ENCODE data around the gene STAC3. TPM values are rescaled to one million over a fixed set of nuclear protein-coding genes. Genes with fewer than 3 reads are reported as not detected.
A peak's percentile ranks its signal among the peaks of the same experiment; 100 is the strongest.

Gene STAC3
- total and polyA plus RNA-seq, 9 of the 15 experiments (the other 6 are each of a cell fraction or from before 2014, with no cell fraction given), result 0.45 to 6.4 (median 3.3) TPM

DNA sequence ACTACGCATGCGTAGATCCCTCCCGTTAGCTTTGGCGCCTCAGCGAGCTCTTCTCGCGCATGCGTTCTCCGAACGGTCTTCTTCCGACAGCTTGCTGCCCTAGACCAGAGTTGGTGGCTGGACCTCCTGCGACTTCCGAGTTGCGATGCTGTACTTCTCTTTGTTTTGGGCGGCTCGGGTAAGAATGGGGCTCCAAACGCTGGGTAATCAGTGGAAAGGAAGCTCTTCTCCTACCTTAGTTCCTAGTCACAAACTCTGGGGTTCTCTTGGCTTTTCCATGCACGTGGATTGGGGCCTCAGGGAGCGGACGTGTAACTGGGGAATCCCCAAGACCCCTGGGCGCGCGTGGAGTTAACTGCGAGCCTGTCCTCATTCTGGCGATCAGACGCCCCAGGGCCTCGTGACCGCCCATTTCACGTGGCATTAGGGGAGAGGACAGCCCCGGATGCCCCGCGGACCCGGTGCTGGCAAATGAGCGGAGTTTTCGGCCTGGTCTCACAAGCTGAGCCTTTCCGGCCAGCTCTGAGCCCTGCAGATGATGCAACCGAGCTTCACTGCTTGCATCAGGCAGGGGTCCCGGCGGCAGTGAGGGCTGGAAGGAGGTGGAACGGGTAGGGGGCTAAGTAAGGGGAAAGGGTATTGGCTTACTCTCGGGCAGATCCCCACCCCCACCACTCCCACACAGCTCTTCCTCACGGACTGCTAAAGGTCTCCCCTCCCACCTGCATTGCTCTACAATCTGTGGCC is 21.2 kb downstream of the STAC3 start, which contains the start of gene SHMT2 (continued):
- TF ChIP-seq ZBTB17 (CRISPR knock-in tag; IDR thresholded peaks at IDR 0.05), result no peak
- TF ChIP-seq SOX6 (IDR thresholded peaks at IDR 0.05), result no peak
- no peak; the same call in 1 of the 2 replicates for TF ChIP-seq TOE1 (IDR thresholded peaks at IDR 0.05; ENCODE audit: borderline replicate concordance)
- TF ChIP-seq TOE1 (CRISPR knock-in tag; IDR thresholded peaks at IDR 0.05; ENCODE audit: borderline replicate concordance, low read depth), result no peak
- no peak for TF ChIP-seq NONO (IDR thresholded peaks at IDR 0.05; ENCODE audit: low read depth in 2 of 2, low read length in 1 of 2)
- no peak for TF ChIP-seq ZNF24 (IDR thresholded peaks at IDR 0.05)
- TF ChIP-seq, protein P1, sequence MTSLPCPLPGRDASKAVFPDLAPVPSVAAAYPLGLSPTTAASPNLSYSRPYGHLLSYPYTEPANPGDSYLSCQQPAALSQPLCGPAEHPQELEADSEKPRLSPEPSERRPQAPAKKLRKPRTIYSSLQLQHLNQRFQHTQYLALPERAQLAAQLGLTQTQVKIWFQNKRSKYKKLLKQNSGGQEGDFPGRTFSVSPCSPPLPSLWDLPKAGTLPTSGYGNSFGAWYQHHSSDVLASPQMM (CRISPR knock-in tag; IDR thresholded peaks at IDR 0.05), result no peak
- TF ChIP-seq, protein P2, sequence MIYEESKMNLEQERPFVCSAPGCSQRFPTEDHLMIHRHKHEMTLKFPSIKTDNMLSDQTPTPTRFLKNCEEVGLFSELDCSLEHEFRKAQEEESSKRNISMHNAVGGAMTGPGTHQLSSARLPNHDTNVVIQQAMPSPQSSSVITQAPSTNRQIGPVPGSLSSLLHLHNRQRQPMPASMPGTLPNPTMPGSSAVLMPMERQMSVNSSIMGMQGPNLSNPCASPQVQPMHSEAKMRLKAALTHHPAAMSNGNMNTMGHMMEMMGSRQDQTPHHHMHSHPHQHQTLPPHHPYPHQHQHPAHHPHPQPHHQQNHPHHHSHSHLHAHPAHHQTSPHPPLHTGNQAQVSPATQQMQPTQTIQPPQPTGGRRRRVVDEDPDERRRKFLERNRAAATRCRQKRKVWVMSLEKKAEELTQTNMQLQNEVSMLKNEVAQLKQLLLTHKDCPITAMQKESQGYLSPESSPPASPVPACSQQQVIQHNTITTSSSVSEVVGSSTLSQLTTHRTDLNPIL (CRISPR knock-in tag; IDR thresholded peaks at IDR 0.05), result no peak
- no peak for TF ChIP-seq SNIP1 (IDR thresholded peaks at IDR 0.05; ENCODE audit: low read depth)
- TF ChIP-seq MAZ (CRISPR knock-in tag; conservative IDR thresholded peaks at IDR 0.05 in 1 of 2, IDR thresholded peaks at IDR 0.05 in 1 of 2), result peak in 1 of 2 experiments; percentile 24; a peak in 2 of 4 replicates
- TF ChIP-seq NFATC3 (IDR thresholded peaks at IDR 0.05), result no peak
- no peak for TF ChIP-seq MAFK (IDR thresholded peaks at IDR 0.05; ENCODE audit: low read length)
- 0 out of 2 replicates have a peak, but pooled peaks have one; percentile 35 for TF ChIP-seq ERF (CRISPR knock-in tag; IDR thresholded peaks at IDR 0.05)
- no peak for TF ChIP-seq NR3C1 (CRISPR knock-in tag; IDR thresholded peaks at IDR 0.05)
- no peak for TF ChIP-seq MED1 (CRISPR knock-in tag; IDR thresholded peaks at IDR 0.05; ENCODE audit: borderline replicate concordance)
- TF ChIP-seq, protein P3, sequence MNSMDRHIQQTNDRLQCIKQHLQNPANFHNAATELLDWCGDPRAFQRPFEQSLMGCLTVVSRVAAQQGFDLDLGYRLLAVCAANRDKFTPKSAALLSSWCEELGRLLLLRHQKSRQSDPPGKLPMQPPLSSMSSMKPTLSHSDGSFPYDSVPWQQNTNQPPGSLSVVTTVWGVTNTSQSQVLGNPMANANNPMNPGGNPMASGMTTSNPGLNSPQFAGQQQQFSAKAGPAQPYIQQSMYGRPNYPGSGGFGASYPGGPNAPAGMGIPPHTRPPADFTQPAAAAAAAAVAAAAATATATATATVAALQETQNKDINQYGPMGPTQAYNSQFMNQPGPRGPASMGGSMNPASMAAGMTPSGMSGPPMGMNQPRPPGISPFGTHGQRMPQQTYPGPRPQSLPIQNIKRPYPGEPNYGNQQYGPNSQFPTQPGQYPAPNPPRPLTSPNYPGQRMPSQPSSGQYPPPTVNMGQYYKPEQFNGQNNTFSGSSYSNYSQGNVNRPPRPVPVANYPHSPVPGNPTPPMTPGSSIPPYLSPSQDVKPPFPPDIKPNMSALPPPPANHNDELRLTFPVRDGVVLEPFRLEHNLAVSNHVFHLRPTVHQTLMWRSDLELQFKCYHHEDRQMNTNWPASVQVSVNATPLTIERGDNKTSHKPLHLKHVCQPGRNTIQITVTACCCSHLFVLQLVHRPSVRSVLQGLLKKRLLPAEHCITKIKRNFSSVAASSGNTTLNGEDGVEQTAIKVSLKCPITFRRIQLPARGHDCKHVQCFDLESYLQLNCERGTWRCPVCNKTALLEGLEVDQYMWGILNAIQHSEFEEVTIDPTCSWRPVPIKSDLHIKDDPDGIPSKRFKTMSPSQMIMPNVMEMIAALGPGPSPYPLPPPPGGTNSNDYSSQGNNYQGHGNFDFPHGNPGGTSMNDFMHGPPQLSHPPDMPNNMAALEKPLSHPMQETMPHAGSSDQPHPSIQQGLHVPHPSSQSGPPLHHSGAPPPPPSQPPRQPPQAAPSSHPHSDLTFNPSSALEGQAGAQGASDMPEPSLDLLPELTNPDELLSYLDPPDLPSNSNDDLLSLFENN (IDR thresholded peaks at IDR 0.05; ENCODE audit: low read depth in 2 of 2, low read length in 2 of 2), result no peak
- TF ChIP-seq STAG1 (CRISPR knock-in tag; IDR thresholded peaks at IDR 0.05; ENCODE audit: borderline replicate concordance), result no peak
- TF ChIP-seq, protein P4, sequence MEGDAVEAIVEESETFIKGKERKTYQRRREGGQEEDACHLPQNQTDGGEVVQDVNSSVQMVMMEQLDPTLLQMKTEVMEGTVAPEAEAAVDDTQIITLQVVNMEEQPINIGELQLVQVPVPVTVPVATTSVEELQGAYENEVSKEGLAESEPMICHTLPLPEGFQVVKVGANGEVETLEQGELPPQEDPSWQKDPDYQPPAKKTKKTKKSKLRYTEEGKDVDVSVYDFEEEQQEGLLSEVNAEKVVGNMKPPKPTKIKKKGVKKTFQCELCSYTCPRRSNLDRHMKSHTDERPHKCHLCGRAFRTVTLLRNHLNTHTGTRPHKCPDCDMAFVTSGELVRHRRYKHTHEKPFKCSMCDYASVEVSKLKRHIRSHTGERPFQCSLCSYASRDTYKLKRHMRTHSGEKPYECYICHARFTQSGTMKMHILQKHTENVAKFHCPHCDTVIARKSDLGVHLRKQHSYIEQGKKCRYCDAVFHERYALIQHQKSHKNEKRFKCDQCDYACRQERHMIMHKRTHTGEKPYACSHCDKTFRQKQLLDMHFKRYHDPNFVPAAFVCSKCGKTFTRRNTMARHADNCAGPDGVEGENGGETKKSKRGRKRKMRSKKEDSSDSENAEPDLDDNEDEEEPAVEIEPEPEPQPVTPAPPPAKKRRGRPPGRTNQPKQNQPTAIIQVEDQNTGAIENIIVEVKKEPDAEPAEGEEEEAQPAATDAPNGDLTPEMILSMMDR (IDR thresholded peaks at IDR 0.05 in 2 of 3, conservative IDR thresholded peaks at IDR 0.05 in 1 of 3; ENCODE audit: insufficient read depth in 2 of 3, low read depth in 1 of 3, low read length in 3 of 3), result no peak
- TF ChIP-seq, protein P5, sequence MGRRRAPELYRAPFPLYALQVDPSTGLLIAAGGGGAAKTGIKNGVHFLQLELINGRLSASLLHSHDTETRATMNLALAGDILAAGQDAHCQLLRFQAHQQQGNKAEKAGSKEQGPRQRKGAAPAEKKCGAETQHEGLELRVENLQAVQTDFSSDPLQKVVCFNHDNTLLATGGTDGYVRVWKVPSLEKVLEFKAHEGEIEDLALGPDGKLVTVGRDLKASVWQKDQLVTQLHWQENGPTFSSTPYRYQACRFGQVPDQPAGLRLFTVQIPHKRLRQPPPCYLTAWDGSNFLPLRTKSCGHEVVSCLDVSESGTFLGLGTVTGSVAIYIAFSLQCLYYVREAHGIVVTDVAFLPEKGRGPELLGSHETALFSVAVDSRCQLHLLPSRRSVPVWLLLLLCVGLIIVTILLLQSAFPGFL (CRISPR knock-in tag; IDR thresholded peaks at IDR 0.05), result no peak
- no peak for TF ChIP-seq TAL1 (IDR thresholded peaks at IDR 0.05)
